Keratinocyte (primary cell): ENCODE results near the gene NMRAL1.

Experiments used
- CTCF ChIP-seq, 3 experiments: IDR thresholded peaks in 1 of 3; conservative IDR thresholded peaks in 1 of 3; optimal IDR thresholded peaks in 1 of 3; 2 replicates in 2 of 3; 3 replicates in 1 of 3; pipeline versions ENCODE3 to v1.5.1; 2011; ENCODE audit warnings: low read length in 3 of 3, mild to moderate bottlenecking in 3 of 3, moderate library complexity in 2 of 3, control low read depth in 1 of 3, inconsistent platforms in 1 of 3; ENCODE audit not compliant: insufficient read depth in 2 of 3; ENCODE audit errors: extremely low read depth in 1 of 3
- EZH2 ChIP-seq: IDR thresholded peaks from one replicate; pipeline ENCODE4 v1.6.1; 2012; ENCODE audit warnings: inconsistent platforms, mild to moderate bottlenecking, low read length, moderate library complexity

GRCh38 chr16:4508806-4509205 is 34.4 kb upstream of the NMRAL1 start:
- no peak for TF ChIP-seq CTCF (optimal IDR thresholded peaks at IDR 0.05 in 1 of 3, IDR thresholded peaks at IDR 0.05 in 1 of 3, conservative IDR thresholded peaks at IDR 0.05 in 1 of 3; ENCODE audit: extremely low read depth in 1 of 3, insufficient read depth in 2 of 3, low read length in 3 of 3)
- no peak for TF ChIP-seq EZH2
